Measurements from ENCODE around the gene MLPH. TPM values are rescaled to one million over a fixed set of nuclear protein-coding genes. Genes with fewer than 3 reads are reported as not detected.
A peak's percentile ranks its signal among the peaks of the same experiment; 100 is the strongest.

The MLPH gene
- total and polyA plus RNA-seq, 2 of the 13 experiments (the other 11 are each of a cell fraction or from before 2014, with no cell fraction given), result 0.12 TPM; not detected in 1

DNA sequence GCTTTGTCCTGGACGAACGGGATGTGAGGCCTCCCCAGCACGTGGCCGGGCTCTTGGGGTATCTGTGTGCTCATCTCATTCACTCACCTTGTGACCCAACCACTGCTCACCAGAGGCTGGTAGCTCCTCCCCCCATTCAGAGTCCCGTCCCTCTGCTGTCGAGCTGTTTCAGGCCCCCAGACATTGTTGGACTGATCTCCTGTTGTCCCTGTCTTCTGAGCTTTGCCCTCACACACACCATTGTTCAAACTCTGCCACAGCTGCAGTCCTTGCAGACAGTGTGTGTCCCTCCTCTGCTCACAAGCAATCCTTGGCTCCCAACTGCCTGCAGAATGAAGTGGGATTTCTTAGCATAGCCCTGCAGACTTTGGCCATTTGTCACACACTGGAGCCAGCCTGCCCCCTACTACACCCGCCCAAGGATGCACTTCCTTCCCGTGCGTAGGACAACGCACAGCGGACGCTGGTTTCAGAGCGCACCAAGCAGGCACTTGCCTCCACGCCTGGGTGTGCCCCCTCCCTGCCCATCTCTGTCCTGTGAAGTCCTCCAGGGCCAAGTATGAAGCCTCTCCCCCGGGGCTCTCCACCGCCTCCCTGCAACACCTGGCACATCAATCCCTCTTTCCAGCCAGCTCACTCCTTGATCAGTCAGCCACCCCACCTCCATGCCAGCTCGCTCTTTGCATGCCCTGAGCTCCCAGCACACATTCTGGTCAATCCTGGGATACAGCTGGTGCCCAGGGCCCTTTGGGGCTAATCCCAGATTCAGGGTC, 62.8 kb downstream of the MLPH start (continued):
- no peak for TF ChIP-seq RBM39 (IDR thresholded peaks at IDR 0.05; ENCODE audit: low read depth, low read length, poor library complexity, severe bottlenecking)
- TF ChIP-seq NCOR1 (IDR thresholded peaks at IDR 0.05; ENCODE audit: borderline replicate concordance, low read length), result no peak
- peak; percentile 52; the same call in 1 of the 2 replicates for TF ChIP-seq SALL1 (CRISPR knock-in tag; IDR thresholded peaks at IDR 0.05)
- TF ChIP-seq ZNF687 (CRISPR knock-in tag; IDR thresholded peaks at IDR 0.05), result peak; percentile 52
- TF ChIP-seq MAZ (IDR thresholded peaks at IDR 0.05; ENCODE audit: borderline replicate concordance, low read depth, low read length), result 0 out of 2 replicates have a peak, but pooled peaks have one; percentile 32
- TF ChIP-seq MAZ (CRISPR knock-in tag; IDR thresholded peaks at IDR 0.05; ENCODE audit: low read depth), result no peak
- TF ChIP-seq, protein P1, sequence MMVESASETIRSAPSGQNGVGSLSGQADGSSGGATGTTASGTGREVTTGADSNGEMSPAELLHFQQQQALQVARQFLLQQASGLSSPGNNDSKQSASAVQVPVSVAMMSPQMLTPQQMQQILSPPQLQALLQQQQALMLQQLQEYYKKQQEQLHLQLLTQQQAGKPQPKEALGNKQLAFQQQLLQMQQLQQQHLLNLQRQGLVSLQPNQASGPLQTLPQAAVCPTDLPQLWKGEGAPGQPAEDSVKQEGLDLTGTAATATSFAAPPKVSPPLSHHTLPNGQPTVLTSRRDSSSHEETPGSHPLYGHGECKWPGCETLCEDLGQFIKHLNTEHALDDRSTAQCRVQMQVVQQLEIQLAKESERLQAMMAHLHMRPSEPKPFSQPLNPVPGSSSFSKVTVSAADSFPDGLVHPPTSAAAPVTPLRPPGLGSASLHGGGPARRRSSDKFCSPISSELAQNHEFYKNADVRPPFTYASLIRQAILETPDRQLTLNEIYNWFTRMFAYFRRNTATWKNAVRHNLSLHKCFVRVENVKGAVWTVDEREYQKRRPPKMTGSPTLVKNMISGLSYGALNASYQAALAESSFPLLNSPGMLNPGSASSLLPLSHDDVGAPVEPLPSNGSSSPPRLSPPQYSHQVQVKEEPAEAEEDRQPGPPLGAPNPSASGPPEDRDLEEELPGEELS (CRISPR knock-in tag; IDR thresholded peaks at IDR 0.05), result no peak
- TF ChIP-seq ZFP82 (CRISPR knock-in tag; IDR thresholded peaks at IDR 0.05; ENCODE audit: borderline replicate concordance), result no peak
- no peak for TF ChIP-seq HNRNPL (IDR thresholded peaks at IDR 0.05; ENCODE audit: low read depth, low read length)
- TF ChIP-seq, protein P2, sequence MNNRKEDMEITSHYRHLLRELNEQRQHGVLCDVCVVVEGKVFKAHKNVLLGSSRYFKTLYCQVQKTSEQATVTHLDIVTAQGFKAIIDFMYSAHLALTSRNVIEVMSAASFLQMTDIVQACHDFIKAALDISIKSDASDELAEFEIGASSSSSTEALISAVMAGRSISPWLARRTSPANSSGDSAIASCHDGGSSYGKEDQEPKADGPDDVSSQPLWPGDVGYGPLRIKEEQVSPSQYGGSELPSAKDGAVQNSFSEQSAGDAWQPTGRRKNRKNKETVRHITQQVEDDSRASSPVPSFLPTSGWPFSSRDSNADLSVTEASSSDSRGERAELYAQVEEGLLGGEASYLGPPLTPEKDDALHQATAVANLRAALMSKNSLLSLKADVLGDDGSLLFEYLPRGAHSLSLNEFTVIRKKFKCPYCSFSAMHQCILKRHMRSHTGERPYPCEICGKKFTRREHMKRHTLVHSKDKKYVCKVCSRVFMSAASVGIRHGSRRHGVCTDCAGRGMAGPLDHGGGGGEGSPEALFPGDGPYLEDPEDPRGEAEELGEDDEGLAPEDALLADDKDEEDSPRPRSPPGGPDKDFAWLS (CRISPR knock-in tag; IDR thresholded peaks at IDR 0.05; ENCODE audit: borderline replicate concordance), result no peak
- no peak for TF ChIP-seq IRX3 (CRISPR knock-in tag; IDR thresholded peaks at IDR 0.05; ENCODE audit: borderline replicate concordance, low read depth)
- no peak for TF ChIP-seq SMC3 (IDR thresholded peaks at IDR 0.05; ENCODE audit: low read length)
- 0 out of 2 replicates have a peak, but pooled peaks have one; percentile 23 for TF ChIP-seq SKIL (CRISPR knock-in tag; IDR thresholded peaks at IDR 0.05; ENCODE audit: borderline replicate concordance)
- TF ChIP-seq THRA (CRISPR knock-in tag; IDR thresholded peaks at IDR 0.05; ENCODE audit: borderline replicate concordance), result no peak
- TF ChIP-seq YEATS4 (CRISPR knock-in tag; IDR thresholded peaks at IDR 0.05; ENCODE audit: borderline replicate concordance), result no peak
- peak; percentile 94; the same call in 1 of the 2 replicates for TF ChIP-seq ZNF292 (CRISPR knock-in tag; IDR thresholded peaks at IDR 0.05; ENCODE audit: borderline replicate concordance, low read depth)
